IPS-11a (cell line): ENCODE results near the gene DZIP1.
"Not testable (repeated sequence)": the region's sequence is repeated elsewhere in the genome, so short reads cannot be mapped to it uniquely, and the experiment has no call there.

Source experiments
- H3K4me3 ChIP-seq: one replicate; pipeline ENCODE4 v1.5.1; 2013; ENCODE audit warnings: low read depth, low read length, control low read depth

The DZIP1 gene

DNA sequence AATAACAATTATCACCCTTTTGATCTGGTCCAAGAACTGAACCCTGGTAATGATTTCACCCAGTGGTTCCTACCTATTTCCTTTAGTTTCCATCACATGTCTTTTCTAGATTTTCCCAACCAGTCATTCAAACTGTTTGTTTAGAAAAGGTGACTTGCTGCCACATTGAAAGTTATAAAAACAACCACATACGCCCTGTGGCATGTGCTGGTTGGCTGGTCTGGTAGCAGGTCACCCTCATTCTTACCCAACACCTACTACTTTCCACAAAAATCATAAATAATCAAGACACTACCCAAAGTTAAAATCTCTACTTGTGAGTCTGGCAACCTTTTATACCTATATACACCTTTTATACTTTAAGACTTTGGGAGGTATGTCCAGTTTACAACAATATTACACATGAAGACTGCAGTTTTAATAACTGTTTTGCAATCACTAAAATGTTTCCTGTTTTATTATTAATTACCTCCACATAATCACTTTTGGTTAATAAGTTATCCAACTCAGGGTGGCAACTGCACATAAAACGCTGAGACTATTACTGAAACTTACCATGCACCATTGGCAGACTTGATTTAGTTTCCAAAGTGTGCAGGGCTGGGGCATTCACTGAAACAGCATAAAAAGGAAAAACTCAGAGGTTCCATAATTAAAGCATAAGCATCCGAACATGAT, 38.9 kb downstream of the DZIP1 start:
- no peak overlapping the region for H3K4me3 ChIP-seq

DNA sequence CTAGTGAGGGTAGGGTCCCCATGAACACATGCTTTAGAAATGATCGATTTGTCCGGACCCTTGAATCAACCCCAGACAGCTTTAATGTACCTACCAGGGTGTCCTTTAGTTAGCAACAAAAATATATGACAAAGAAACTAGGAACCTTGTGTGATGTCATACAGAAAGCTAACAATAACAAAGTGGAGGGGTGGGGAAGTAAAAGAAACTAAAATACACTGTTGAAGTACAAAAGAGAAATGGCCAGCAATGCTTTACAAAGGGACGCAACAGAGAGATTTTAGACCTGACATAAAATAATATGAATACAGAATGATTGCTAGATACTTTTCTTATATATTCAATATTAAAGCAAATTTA, 40.0 kb downstream of the DZIP1 start:
- no peak overlapping the region for H3K4me3 ChIP-seq

DNA sequence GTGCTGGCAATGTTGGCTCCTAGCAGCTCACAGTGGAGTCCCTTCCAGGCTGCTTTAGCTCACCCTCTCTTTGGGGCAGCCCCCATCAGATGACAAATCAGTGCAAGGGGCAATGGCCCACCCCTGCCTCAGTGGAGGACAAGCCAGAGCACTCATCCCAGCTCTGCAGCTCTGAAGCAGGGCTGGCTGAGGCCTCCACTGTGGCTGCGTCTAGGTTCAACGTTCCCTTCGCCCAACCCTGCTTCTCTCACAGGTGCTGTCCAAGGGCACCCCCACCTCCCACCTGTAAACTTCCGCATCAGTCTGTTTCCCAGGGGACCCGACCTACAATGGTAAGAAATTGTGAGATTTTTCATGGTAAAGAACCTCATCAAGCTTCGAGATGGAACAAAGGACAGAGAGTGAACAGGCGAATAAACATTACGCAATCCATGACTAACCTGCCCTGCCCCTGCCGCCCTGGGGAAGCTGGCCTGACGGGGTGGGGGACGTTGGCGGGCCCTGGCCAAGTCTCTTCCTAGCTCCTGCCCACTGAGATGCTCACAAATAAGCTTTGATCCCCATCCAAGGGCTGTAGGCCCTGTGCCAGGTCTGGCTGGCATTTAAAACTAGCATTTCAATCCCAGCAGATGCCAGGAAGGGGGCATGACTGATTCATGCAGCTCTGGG, 40.5 kb downstream of the DZIP1 start:
- no peak overlapping the region for H3K4me3 ChIP-seq

- no peak overlapping the region for H3K4me3 ChIP-seq
Measured at GRCh38 chr13:95601906-95602305, 42.6 kb downstream of the DZIP1 start.

GRCh38 chr13:95601216-95601615, 43.3 kb downstream of the DZIP1 start:
- no peak overlapping the region for H3K4me3 ChIP-seq

DNA sequence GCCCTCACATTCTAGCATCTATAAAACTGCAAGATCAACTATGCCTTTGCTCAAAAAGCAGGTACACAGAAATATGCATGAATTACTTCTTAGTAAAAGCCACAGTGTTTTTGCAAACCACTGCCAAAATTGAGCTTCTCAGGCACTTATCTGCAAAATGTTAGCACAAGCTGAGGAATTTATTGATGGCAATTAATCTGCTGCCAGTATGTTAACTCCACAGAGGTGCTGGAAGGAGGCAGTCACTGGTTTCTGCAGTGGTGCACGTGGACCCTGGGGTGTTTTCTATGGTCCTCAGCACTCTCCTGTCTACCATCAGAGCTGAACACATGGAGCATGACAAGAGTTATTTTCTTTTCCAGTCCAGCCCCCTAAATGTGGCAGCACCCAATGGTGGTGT, 47.8 kb downstream of the DZIP1 start:
- no peak overlapping the region for H3K4me3 ChIP-seq

DNA sequence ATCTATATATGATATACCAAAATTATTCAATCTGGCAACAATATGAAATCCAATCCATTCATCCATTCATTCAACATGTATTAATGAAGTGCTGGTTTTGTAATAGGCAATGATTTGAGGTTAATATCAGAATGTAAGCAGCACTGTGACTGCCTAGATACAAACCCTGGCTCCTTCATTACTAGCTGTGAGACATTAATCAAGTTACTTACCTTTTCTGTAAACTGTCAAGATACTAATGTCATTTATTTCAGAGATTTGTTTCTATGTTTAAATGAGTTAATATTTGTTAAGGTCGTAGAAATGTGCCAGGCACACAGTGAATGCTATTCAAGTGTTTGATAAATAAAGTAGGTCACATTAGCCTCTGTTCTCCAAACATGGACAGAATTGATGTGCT, 51.0 kb downstream of the DZIP1 start:
- no peak overlapping the region for H3K4me3 ChIP-seq

DNA sequence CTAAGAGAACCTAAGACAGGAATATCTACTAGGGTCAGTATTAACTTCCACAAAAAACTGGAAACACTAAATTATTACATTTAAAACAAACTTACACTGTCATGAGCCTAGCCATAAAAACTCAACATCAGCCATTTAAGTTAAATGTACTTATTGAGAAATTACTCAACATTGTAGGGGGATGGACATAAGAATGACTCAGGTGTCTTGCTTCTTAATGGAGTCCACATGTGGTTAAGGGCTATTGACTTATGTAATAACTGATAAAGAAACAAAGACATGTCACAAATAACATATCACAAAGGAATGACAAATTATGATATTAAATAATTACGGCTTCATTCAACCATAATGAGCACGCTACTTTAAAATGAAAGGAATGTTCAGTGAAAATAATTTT, 55.8 kb downstream of the DZIP1 start:
- no peak overlapping the region for H3K4me3 ChIP-seq

DNA sequence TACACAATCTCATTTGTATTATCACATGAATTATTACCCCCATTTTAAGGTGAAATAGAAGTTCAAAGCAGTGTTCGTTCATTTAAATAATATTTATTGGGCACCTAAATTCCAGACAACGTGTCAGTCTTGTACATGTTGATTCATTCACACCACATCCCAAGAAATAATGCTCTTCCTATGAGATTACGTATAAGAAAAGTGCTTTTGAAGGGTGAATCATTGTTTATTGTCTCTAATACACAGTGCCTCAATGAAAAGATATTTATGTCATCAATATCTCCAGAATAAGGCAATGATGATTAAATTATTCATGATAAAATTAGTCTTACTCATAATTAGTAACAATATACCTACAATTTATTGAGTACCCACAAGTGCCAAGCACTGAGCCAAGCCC, 56.4 kb downstream of the DZIP1 start:
- H3K4me3 ChIP-seq: no peak overlapping the region

DNA sequence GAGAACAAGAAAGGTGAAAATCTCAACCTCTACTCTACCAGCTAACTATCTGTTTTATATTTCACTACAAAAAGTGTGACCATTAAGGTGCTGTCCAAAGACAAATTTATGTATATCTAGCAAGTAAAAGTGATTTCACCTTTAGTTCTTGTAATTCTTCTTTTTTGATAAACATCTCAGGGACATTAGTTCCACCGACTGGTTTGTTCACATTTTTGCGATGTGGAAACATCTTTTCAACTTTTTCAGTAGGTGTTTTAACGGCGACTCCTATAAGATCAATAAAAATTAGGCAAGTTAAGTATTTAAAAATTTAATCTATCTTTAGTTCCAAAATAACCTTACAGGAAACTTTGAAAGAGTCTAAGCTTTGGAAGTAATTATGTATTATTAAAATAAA, 58.6 kb downstream of the DZIP1 start:
- no peak overlapping the region for H3K4me3 ChIP-seq

DNA sequence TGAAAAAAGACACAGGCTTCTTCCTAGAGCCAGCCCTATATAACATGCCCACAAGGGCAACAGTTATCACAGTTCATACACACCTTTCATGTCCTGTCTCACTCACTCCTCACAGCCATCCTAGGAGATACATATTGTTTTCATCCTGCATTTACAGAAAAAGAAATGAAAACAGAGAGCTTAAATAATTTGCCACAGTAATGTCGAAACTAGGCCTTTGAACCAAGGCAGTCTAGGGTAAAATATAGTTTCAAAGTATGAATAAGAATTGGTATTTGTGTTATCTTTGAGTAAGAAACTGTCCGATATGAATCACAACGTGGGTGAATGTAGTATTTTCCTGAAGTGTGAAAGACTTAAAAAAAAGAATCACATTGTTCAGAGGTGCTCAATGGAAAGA, 65.2 kb downstream of the DZIP1 start:
- no peak overlapping the region for H3K4me3 ChIP-seq

DNA sequence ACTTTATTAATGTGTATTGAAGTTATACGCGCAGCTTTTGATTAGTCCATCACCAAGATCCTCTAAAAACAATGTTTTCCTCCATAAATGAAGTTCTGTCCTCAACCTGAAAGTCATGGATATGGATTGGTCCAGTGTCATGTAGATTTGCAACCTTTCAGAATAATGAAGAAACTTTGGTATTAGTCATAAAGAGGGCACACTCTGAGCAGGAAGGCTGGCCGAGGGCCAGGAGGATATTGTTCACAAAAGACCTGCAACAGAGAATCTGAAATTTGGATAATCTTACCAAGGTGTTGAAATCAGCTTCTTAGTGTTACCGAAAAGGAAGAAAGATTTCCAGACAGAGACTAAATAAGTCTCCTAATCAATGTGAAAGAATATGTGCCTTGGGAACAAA, 71.3 kb downstream of the DZIP1 start:
- no peak overlapping the region for H3K4me3 ChIP-seq

DNA sequence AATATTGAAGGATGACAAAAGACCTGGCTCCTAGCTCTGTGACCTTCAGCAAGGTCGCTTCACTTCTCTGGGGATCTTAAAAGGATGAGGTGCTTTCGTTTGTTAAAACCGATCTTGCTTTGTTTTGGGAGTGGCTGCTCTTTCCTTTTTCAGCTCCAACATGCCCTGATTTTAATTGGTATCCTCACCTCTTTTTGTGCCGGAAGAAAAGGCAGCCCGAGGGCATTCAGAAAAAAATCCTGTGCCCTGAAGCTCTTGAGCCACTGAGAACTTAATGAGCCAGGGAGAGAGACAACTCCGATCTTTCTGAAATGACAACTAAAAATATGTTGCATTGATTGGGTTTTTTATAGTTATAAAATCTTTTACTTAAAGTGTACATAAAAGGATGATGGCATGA, 72.6 kb downstream of the DZIP1 start:
- no peak overlapping the region for H3K4me3 ChIP-seq

DNA sequence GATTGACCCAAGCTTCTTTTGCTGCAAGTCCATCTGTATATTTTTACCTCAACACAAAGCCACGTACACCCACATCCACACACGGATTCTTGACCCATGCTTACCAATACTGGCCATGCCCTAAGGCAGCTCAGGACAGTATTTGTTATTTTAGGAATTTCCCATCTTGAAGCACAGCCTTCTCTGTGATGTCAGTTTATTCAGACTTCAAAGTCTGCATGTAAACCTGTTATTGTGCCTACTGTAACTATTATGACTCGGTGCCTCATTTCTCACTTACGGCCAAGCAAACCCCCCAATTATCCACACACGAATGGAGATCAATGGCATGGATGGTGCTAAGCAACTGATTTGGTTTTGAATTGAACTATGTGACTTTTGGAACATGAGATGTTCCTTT, 74.5 kb downstream of the DZIP1 start:
- no peak overlapping the region for H3K4me3 ChIP-seq

- no peak overlapping the region for H3K4me3 ChIP-seq
Measured at GRCh38 chr13:95568131-95568530, 76.4 kb downstream of the DZIP1 start.

- H3K4me3 ChIP-seq: not testable (repeated sequence)
Measured at GRCh38 chr13:95565758-95566157, 78.7 kb downstream of the DZIP1 start.

- H3K4me3 ChIP-seq: no peak overlapping the region
Measured at GRCh38 chr13:95564733-95565291, 79.7 kb downstream of the DZIP1 start.

DNA sequence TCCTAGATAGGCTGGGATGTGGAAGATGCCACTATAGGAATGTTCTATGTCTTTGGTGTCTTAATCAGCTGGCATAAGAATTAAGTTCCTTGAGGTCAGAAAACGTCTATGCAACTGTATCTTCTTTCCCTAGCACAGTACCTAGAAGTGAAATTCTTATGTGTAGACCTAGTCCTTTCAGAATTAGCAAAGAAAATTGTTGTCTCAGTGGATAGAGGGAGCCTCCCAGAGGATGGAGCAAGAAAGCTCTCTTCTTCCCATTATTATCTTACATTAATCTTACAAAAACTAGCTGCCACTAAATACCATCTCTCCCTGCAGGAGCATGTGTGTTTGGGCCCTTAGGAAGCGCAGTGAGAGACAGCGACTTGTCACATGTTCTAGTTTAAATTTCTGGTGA, 80.4 kb downstream of the DZIP1 start:
- H3K4me3 ChIP-seq: no peak overlapping the region

DNA sequence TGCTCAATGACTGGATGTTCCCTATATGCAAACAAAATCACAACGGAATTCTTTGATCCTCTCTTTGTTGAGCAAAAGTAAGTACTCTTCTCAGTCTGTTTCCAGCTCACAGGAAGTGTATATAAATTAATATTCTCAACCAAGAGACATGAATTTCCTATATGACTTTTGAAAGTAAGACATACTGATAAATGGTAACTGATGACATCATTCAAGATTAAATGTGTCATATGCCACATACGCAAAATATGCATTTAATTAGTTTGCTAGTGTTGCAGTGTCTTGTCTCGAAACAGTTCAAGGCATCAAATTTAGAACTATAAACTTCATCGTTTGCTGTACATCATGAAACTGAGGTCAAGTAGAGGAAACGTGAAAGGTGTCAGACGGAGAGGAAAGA, 84.1 kb downstream of the DZIP1 start:
- H3K4me3 ChIP-seq: no peak overlapping the region

GRCh38 chr13:95559100-95559499, 85.4 kb downstream of the DZIP1 start:
- H3K4me3 ChIP-seq: no peak overlapping the region

DNA sequence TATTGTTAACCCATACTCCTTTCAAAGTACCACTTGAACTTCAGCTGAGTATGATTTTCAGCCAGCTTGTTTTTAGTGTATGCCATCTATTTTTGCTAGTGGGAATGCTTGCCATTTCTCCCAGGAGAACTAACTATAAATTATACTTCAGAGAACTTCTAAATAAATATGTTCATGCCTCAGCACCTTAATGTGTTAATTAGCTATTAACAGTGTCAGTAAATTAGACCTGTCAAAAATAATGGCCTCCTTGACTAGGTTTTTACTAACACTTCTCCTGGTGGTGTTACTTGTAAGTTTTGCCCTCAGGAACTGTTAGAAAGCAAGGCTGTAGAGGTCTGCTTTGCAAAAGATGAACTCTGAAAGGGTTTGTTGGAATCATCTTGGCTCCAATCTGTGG, 87.5 kb downstream of the DZIP1 start:
- no peak overlapping the region for H3K4me3 ChIP-seq

- peak overlapping the region; percentile 83 for H3K4me3 ChIP-seq
Measured at GRCh38 chr13:95553581-95554385, 90.7 kb downstream of the DZIP1 start.
